ENCODE measurements around the gene NIPAL3. TPM values are rescaled to one million over a fixed set of nuclear protein-coding genes. Genes with fewer than 3 reads are reported as not detected.

Gene NIPAL3
- total RNA-seq, 1 experiment from 2014 or later: 6.5 TPM

GRCh38 chr1:24501371-24502064 is 85.9 kb downstream of the NIPAL3 start:
- H3K9me3 ChIP-seq (ENCODE audit: low read depth, low read length, poor library complexity, severe bottlenecking): no peaks in the 10 kb centered on the region
- POLR2A ChIA-PET (ENCODE audit: low non-redundant PET): no interaction called here
- DNase-seq (ENCODE audit: low spot score): no peak
- H3K27me3 ChIP-seq (replicated peaks; ENCODE audit: insufficient read depth, low read depth, low read length, poor library complexity): no peaks in the 10 kb centered on the region
- no peak for TF ChIP-seq CTCF (conservative IDR thresholded peaks at IDR 0.05; ENCODE audit: low read depth, low read length)
- no peak for TF ChIP-seq EZH2 (IDR thresholded peaks at IDR 0.05; ENCODE audit: borderline replicate concordance, low read depth, low read length, poor library complexity, severe bottlenecking)
- no TSS peak for BruUV-seq (replicated peaks)
- no peak overlapping the region for H3K27ac ChIP-seq (ENCODE audit: low read depth, low read length, poor library complexity, severe bottlenecking)
- no peaks in the 10 kb centered on the region for H3K4me1 ChIP-seq (ENCODE audit: insufficient read depth, low read length, poor library complexity, severe bottlenecking)
- intact Hi-C loops (cut with micrococcal nuclease; ENCODE audit: unreplicated experiment): loop anchor here (1.0 kb wide), 1 partner anchor 86 kb away; the partner anchor contains the start of gene NIPAL3
- peak overlapping the region; percentile 64 for H3K4me3 ChIP-seq (ENCODE audit: low read depth, low read length, poor library complexity, severe bottlenecking)
- CTCF ChIA-PET: interaction anchor here (0.6 to 1.5 kb wide), 5 partner anchors 10 to 316 kb away, joined by 3 to 5 read pairs (median 4); partner anchors contain the start of gene NIPAL3
- H3K36me3 ChIP-seq (ENCODE audit: insufficient read depth, low read length, poor library complexity, severe bottlenecking): no peaks in the 10 kb centered on the region

GRCh38 chr1:24502065-24502708 is 86.6 kb downstream of the NIPAL3 start:
- no peak for TF ChIP-seq EZH2 (IDR thresholded peaks at IDR 0.05; ENCODE audit: borderline replicate concordance, low read depth, low read length, poor library complexity, severe bottlenecking)
- no peak for TF ChIP-seq CTCF (conservative IDR thresholded peaks at IDR 0.05; ENCODE audit: low read depth, low read length)
- H3K36me3 ChIP-seq (ENCODE audit: insufficient read depth, low read length, poor library complexity, severe bottlenecking): no peaks in the 10 kb centered on the region
- H3K27ac ChIP-seq (ENCODE audit: low read depth, low read length, poor library complexity, severe bottlenecking): peak overlapping the region; percentile 52
- peak; percentile 51 for DNase-seq (ENCODE audit: low spot score)
- no TSS peak for BruUV-seq (replicated peaks)
- POLR2A ChIA-PET (ENCODE audit: low non-redundant PET): no interaction called here
- intact Hi-C loops (cut with micrococcal nuclease; ENCODE audit: unreplicated experiment): loop anchor here (1.0 kb wide), 1 partner anchor 87 kb away; the partner anchor contains the start of gene NIPAL3
- H3K4me1 ChIP-seq (ENCODE audit: insufficient read depth, low read length, poor library complexity, severe bottlenecking): no peaks in the 10 kb centered on the region
- CTCF ChIA-PET: interaction anchor here (0.6 to 1.5 kb wide), 3 partner anchors 21 to 86 kb away, joined by 4 to 5 read pairs (median 4); partner anchors contain the start of gene NIPAL3
- H3K4me3 ChIP-seq (ENCODE audit: low read depth, low read length, poor library complexity, severe bottlenecking): peak overlapping the region; percentile 64
- H3K27me3 ChIP-seq (replicated peaks; ENCODE audit: insufficient read depth, low read depth, low read length, poor library complexity): no peaks in the 10 kb centered on the region
- H3K9me3 ChIP-seq (ENCODE audit: low read depth, low read length, poor library complexity, severe bottlenecking): no peaks in the 10 kb centered on the region

GRCh38 chr1:24502709-24503058 is 87.1 kb downstream of the NIPAL3 start, which contains the start of gene RCAN3:
Gene RCAN3, plus strand, starts transcription at chr1:24502836. Its CDS starts 11,537 bp downstream, at chr1:24514373.
- Histone ChIP-seq H3K9me3 (ENCODE audit: low read depth, low read length, poor library complexity, severe bottlenecking) (no peaks in the 10 kb centered on the region), H3K4me3 (ENCODE audit: low read depth, low read length, poor library complexity, severe bottlenecking) (peak within 1 kb of the TSS; percentile 64), H3K4me1 (ENCODE audit: insufficient read depth, low read length, poor library complexity, severe bottlenecking) (no peaks in the 10 kb centered on the region), H3K36me3 (ENCODE audit: insufficient read depth, low read length, poor library complexity, severe bottlenecking) (no peaks in the 10 kb centered on the region), H3K27me3 (replicated peaks; ENCODE audit: insufficient read depth, low read depth, low read length, poor library complexity) (no peaks in the 10 kb centered on the region), H3K27ac (ENCODE audit: low read depth, low read length, poor library complexity, severe bottlenecking) (peak within 1 kb of the TSS; percentile 52)
- intact Hi-C loops (cut with micrococcal nuclease; ENCODE audit: unreplicated experiment): loop anchor here (1.0 kb wide), 1 partner anchor 87 kb away; the partner anchor contains the start of gene NIPAL3
- CTCF ChIA-PET: interaction anchor here (1.5 kb wide), 1 partner anchor 87 kb away, joined by 4 read pairs; the partner anchor contains the start of gene NIPAL3
- POLR2A ChIA-PET (ENCODE audit: low non-redundant PET): no interaction called here
- TF ChIP-seq CTCF (conservative IDR thresholded peaks at IDR 0.05; ENCODE audit: low read depth, low read length): no peak
- TF ChIP-seq EZH2 (IDR thresholded peaks at IDR 0.05; ENCODE audit: borderline replicate concordance, low read depth, low read length, poor library complexity, severe bottlenecking): no peak
- DNase-seq (ENCODE audit: low spot score): peak; percentile 95
- no TSS peak for BruUV-seq (replicated peaks)
